ENCODE results near the gene EIF4G3.

GRCh38 chr1:20834780-20835179, 341.9 kb downstream of the EIF4G3 start:
- TF ChIP-seq TCF4 (CRISPR knock-in tag; IDR thresholded peaks at IDR 0.05; ENCODE audit: borderline replicate concordance) (no peak), ZFP3 (CRISPR knock-in tag; IDR thresholded peaks at IDR 0.05) (no peak), CSDC2 (CRISPR knock-in tag; IDR thresholded peaks at IDR 0.05) (no peak), CREB5 (CRISPR knock-in tag; IDR thresholded peaks at IDR 0.05; ENCODE audit: low read depth) (no peak), PATZ1 (CRISPR knock-in tag; IDR thresholded peaks at IDR 0.05; ENCODE audit: borderline replicate concordance) (no peak), ARNTL (CRISPR knock-in tag; IDR thresholded peaks at IDR 0.05; ENCODE audit: borderline replicate concordance, low read depth) (no peak), ZFP30 (CRISPR knock-in tag; IDR thresholded peaks at IDR 0.05) (no peak), POU6F1 (CRISPR knock-in tag; IDR thresholded peaks at IDR 0.05; ENCODE audit: borderline replicate concordance, low read depth) (no peak), OSR1 (CRISPR knock-in tag; IDR thresholded peaks at IDR 0.05) (no peak), ZNF70 (CRISPR knock-in tag; IDR thresholded peaks at IDR 0.05) (no peak), SNAI2 (CRISPR knock-in tag; IDR thresholded peaks at IDR 0.05) (no peak), TSHZ2 (CRISPR knock-in tag; IDR thresholded peaks at IDR 0.05) (no peak), RARB (CRISPR knock-in tag; IDR thresholded peaks at IDR 0.05) (no peak), TOX (CRISPR knock-in tag; IDR thresholded peaks at IDR 0.05; ENCODE audit: borderline replicate concordance) (no peak)
